ENCODE results near the gene FXYD6.

The FXYD6 gene

DNA sequence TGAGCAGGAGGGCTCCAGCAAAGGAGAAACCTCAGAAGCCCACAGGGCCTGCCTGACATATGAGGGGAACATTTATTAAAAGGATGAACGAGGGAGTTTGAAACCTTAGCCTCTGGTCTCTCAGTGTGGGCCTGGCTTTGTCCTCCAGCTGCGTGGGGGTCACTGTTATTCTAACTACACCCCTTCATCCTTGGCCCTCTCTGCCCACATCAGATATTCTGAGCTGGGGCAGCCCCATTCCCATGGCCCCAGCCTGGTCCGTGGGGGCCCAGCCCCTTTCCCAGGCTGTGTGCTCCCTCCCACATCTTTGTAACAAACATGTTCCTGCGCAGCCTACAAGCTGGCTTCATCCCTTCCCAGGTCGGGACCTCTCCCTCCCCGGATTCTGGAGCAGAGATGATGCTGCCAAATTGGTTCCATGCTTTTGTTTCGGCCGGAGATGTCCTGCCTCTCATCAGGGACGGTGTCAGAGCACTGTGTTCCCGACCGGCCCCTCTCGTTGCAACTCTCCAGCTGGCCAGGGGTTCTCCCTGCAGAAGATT lies 4.0 kb downstream of the FXYD6 start:
- TF ChIP-seq FOXP2 (optimal IDR thresholded peaks at IDR 0.05; ENCODE audit: borderline replicate concordance, extremely low read depth, extremely low read length, insufficient read depth) (no peak), POLR2AphosphoS5 (IDR thresholded peaks at IDR 0.05; ENCODE audit: low read depth, low read length) (no peak), TAF1 (IDR thresholded peaks at IDR 0.05; ENCODE audit: borderline replicate concordance, insufficient read depth, low read length) (no peak)
- TF ChIP-seq, protein P1, sequence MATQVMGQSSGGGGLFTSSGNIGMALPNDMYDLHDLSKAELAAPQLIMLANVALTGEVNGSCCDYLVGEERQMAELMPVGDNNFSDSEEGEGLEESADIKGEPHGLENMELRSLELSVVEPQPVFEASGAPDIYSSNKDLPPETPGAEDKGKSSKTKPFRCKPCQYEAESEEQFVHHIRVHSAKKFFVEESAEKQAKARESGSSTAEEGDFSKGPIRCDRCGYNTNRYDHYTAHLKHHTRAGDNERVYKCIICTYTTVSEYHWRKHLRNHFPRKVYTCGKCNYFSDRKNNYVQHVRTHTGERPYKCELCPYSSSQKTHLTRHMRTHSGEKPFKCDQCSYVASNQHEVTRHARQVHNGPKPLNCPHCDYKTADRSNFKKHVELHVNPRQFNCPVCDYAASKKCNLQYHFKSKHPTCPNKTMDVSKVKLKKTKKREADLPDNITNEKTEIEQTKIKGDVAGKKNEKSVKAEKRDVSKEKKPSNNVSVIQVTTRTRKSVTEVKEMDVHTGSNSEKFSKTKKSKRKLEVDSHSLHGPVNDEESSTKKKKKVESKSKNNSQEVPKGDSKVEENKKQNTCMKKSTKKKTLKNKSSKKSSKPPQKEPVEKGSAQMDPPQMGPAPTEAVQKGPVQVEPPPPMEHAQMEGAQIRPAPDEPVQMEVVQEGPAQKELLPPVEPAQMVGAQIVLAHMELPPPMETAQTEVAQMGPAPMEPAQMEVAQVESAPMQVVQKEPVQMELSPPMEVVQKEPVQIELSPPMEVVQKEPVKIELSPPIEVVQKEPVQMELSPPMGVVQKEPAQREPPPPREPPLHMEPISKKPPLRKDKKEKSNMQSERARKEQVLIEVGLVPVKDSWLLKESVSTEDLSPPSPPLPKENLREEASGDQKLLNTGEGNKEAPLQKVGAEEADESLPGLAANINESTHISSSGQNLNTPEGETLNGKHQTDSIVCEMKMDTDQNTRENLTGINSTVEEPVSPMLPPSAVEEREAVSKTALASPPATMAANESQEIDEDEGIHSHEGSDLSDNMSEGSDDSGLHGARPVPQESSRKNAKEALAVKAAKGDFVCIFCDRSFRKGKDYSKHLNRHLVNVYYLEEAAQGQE (IDR thresholded peaks at IDR 0.05; ENCODE audit: insufficient read depth in 1 of 2, low read depth in 2 of 2, low read length in 2 of 2): no peak

DNA sequence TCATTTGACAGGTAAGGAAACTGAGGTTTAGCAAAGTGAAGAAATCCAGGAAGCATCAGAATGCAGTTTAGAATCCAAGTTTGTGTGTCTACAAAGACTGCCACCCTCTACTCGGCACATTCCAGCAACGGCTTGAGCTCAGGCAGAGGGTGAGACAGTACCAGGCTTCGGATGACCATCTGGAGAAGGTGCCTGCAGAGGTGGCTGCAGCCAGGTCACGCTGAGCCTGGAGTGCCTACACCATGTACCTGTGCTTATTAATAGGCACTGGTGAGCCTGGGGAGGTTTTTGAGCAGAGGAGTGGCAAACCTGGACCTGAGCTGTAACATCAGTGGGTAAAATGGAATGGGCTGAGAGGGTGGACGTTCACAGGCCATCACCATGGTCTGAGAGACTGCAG lies 4.7 kb downstream of the FXYD6 start:
- TF ChIP-seq POLR2AphosphoS5 (IDR thresholded peaks at IDR 0.05; ENCODE audit: low read depth, low read length) (no peak), SIN3A (IDR thresholded peaks at IDR 0.05; ENCODE audit: borderline replicate concordance, insufficient read depth, low read length) (no peak), TAF1 (IDR thresholded peaks at IDR 0.05; ENCODE audit: borderline replicate concordance, insufficient read depth, low read length) (no peak), FOXP2 (optimal IDR thresholded peaks at IDR 0.05; ENCODE audit: borderline replicate concordance, extremely low read depth, extremely low read length, insufficient read depth) (no peak)
- TF ChIP-seq, protein P1 (IDR thresholded peaks at IDR 0.05; ENCODE audit: insufficient read depth in 1 of 2, low read depth in 2 of 2, low read length in 2 of 2): no peak

DNA sequence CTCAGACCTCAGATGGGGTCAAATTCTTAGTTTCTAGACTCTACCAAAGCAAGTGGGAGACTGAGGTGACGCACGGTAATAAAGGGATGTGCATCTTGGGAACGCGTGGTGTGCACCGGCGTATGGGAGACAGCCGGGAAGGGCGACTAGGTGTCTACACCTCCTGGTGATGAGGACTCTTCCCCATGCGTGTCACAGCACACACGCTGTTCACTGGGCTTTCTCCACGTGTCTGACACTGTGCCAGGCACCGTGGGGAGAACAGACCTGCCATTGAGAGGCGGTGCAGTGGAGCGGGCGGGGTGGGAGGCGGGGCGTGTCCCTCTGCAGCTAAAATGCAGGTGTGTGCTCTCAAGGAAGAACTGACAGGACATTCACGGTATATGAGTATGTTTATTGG lies 5.3 kb downstream of the FXYD6 start:
- TF ChIP-seq, protein P1 (IDR thresholded peaks at IDR 0.05; ENCODE audit: insufficient read depth in 1 of 2, low read depth in 2 of 2, low read length in 2 of 2): no peak
- no peak for TF ChIP-seq FOXP2 (optimal IDR thresholded peaks at IDR 0.05; ENCODE audit: borderline replicate concordance, extremely low read depth, extremely low read length, insufficient read depth)
- no peak for TF ChIP-seq SIN3A (IDR thresholded peaks at IDR 0.05; ENCODE audit: borderline replicate concordance, insufficient read depth, low read length)
- no peak for TF ChIP-seq TAF1 (IDR thresholded peaks at IDR 0.05; ENCODE audit: borderline replicate concordance, insufficient read depth, low read length)
- no peak for TF ChIP-seq POLR2AphosphoS5 (IDR thresholded peaks at IDR 0.05; ENCODE audit: low read depth, low read length)

DNA sequence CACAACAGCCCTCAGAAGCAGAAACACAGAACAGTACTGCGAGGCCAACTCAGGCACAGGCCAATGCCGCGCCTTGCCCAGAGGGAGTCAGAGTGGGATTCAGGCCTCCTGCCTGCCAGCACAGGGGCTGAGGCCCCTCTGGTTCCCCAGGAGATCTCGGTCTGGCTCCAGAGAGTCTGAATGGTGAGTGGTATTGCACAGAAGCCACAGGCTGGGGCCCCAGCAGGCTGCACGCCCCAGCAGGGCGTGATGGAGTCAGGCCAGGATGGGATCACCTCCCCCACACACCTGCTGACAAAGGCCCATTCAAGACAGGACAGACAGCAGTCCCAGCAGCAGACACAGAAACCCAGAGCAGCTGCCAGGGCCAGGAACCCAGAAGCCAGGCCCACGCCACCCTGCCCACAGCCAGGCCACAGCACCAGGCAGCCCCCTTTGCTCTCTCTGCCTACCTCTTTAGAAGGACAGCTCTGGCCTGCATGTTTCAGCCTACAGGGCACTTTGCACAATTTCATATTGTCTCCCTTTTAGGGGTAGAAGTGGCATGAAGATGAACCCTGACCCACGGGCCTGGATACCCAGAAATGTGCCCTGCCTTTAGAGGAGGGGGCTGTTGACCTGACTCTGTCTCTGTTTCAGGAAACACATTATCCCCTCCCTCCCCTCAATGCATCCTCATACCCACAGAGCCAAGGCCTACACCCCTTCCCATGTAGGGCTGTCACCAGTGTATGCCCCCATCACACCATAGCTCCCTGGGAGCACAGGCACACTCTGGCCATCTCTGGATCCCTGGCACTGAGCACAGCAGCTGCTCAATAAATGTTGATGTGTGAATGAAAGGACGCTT lies 6.1 kb downstream of the FXYD6 start:
- TF ChIP-seq TAF1 (IDR thresholded peaks at IDR 0.05; ENCODE audit: borderline replicate concordance, insufficient read depth, low read length): no peak
- TF ChIP-seq SIN3A (IDR thresholded peaks at IDR 0.05; ENCODE audit: borderline replicate concordance, insufficient read depth, low read length): no peak
- TF ChIP-seq, protein P1 (IDR thresholded peaks at IDR 0.05; ENCODE audit: insufficient read depth in 1 of 2, low read depth in 2 of 2, low read length in 2 of 2): no peak
- TF ChIP-seq FOXP2 (optimal IDR thresholded peaks at IDR 0.05; ENCODE audit: borderline replicate concordance, extremely low read depth, extremely low read length, insufficient read depth): no peak
- no peak for TF ChIP-seq POLR2AphosphoS5 (IDR thresholded peaks at IDR 0.05; ENCODE audit: low read depth, low read length)
